Heart left ventricle (tissue), 16 donors: Measurements from ENCODE around the gene MS4A10. TPM values are rescaled to one million over a fixed set of nuclear protein-coding genes. Genes with fewer than 3 reads are reported as not detected.
"Not testable (repeated sequence)": the region's sequence is repeated elsewhere in the genome, so short reads cannot be mapped to it uniquely, and the experiment has no call there.

Experiments
- ATAC-seq, 4 donors: fragments of 200-7000 bp; cut with Tn5 transposase; one replicate each; pipeline ENCODE4 v1.9.1; 2020 to 2022; ENCODE audit warnings: moderate library complexity in 4 of 4, mild to moderate bottlenecking in 3 of 4, moderate number of reproducible peaks in 1 of 4
- DNase-seq, 5 donors: peaks; one replicate each; pipeline ENCODE4 v3.0.0-alpha.2; 2020
- H3K27ac ChIP-seq, 12 donors: fragments of 200-600 bp; sonication (generic) in 4 of 12; one replicate each; pipeline versions ENCODE4 v1.5.0 to v1.8.0; 2016 to 2022; ENCODE audit warnings: mild to moderate bottlenecking in 2 of 12
- H3K27me3 ChIP-seq, 9 donors: fragments of 200-600 bp; sonication (generic) in 2 of 9; one replicate each; pipeline versions ENCODE4 v1.5.1 to v1.8.0; 2016 to 2022; ENCODE audit warnings: mild to moderate bottlenecking in 3 of 9
- H3K36me3 ChIP-seq, 9 donors: fragments of 200-600 bp; sonication (generic) in 2 of 9; one replicate each; pipeline versions ENCODE4 v1.5.0 to v1.8.0; 2018 to 2022; ENCODE audit warnings: mild to moderate bottlenecking in 2 of 9
- H3K4me1 ChIP-seq, 12 donors: fragments of 200-600 bp; sonication (generic) in 4 of 12; one replicate each; pipeline versions ENCODE4 v1.5.0 to v1.8.0; 2016 to 2022; ENCODE audit warnings: mild to moderate bottlenecking in 3 of 12
- H3K4me3 ChIP-seq, 12 donors: fragments of 200-600 bp; sonication (generic) in 4 of 12; one replicate each; pipeline versions ENCODE4 v1.5.0 to v1.8.0; 2017 to 2022; ENCODE audit warnings: mild to moderate bottlenecking in 9 of 12, moderate library complexity in 4 of 12
- H3K9me3 ChIP-seq, 12 donors: fragments of 200-600 bp; sonication (generic) in 4 of 12; one replicate each; pipeline versions ENCODE4 v1.5.0 to v1.8.0; 2016 to 2022; ENCODE audit warnings: mild to moderate bottlenecking in 1 of 12
- CTCF ChIP-seq, 12 donors: fragments of 200-600 bp; sonication (generic) in 4 of 12; IDR thresholded peaks; one replicate each; pipeline versions ENCODE4 v1.5.0 to v1.8.0; 2018 to 2022; ENCODE audit warnings: antibody characterized with exemption in 12 of 12, mild to moderate bottlenecking in 5 of 12
- POLR2A ChIP-seq, 2 donors: fragments of 450-650 bp; IDR thresholded peaks; one replicate each; pipeline ENCODE4 v1.6.1; 2017; ENCODE audit warnings: antibody characterized with exemption in 2 of 2, mild to moderate bottlenecking in 2 of 2, moderate library complexity in 2 of 2
- WGBS, 4 donors: extraction: QIAGEN DNeasy Blood & Tissue Kit in 2 of 4; methylation state at CpG; one replicate each; pipeline versions ENCODE4 v1.1.5 to v1.1.7; 2013 to 2018; 5-methylcytosine and 5-hydroxymethylcytosine counted together
- intact Hi-C, 10 donors: fragments of 100-400 bp; cut with DNase I; formaldehyde crosslinking; loops; one replicate each; pipeline versions ENCODE4 v1.11.1 to v1.14.2; 2022
- polyA plus RNA-seq, 2 donors: library from polyadenylated mRNA; stranded (reverse); fragments of 200-250 nt; gene quantifications; one replicate each; pipeline ENCODE4 v1.2.3, GENCODE V29; 2013
- total RNA-seq, 9 donors: library from RNA; depleted of rRNA in 2 of 9; stranded (reverse); fragments of >200 nt in 2 of 9; fragmentation: NEBNext Ultra II Directional in 3 of 9; extraction: Animal tissue kit (Norgen Biotek cat#: 25700) in 3 of 9; gene quantifications; one replicate each; pipeline versions ENCODE4 v1.1.0 to v1.2.4, GENCODE V29; 2016 to 2023
- donor health status: ischemic (EF 13 %, LVEDD 7.1; RV severe dilation, severe dysfunction).
- donor health status: healthy with polysubstance abuse.
- donor health status: DM: no; HTN: yes; CAD: no.
- donor health status: DM: no; HTN: no; CAD: no.
- donor health status: ischemic (EF 25% LVEDD 6.9; RV normal size, moderate dysfunction).
- donor health status: ischemic (EF 25% LVEDD 5.7; RV mildly dilated, moderate dysfunction).
- donor health status: healthy.
- donor health status: DM: yes; HTN: yes; CAD: no.
- donor health status: ischemic (EF 35%, LVEDD 5.7; RV mildly dilated, moderate dysfunction).
- donor health status: nonischemic (EF 11% LVEDD 7.7; RV severe dilation, severe dysfunction).
- donor health status: DM: yes; HTN: yes; CAD: no.
- donor health status: PGD.
- donor health status: ischemic (EF 29% LVEDD 5.4; RV normal size, mild dysfunction).
- donor health status: nonischemic (EF 23%, LVEDD 6.1; RV moderate dilation, normal function).

MS4A10 gene
- total and polyA plus RNA-seq, 11 donors: not detected

GRCh38 chr11:60818057-60818456 lies 32.9 kb downstream of the MS4A10 start:
- intact Hi-C loops: no loop called here
- H3K27ac ChIP-seq: no peak overlapping the region
- no peaks in the 10 kb centered on the region for H3K27me3 ChIP-seq
- no peak for DNase-seq
- TF ChIP-seq POLR2A (IDR thresholded peaks at IDR 0.05) (no peak), CTCF (IDR thresholded peaks at IDR 0.05) (no peak)
- no peak for ATAC-seq
- no peaks in the 10 kb centered on the region for H3K4me1 ChIP-seq
- no peaks in the 10 kb centered on the region for H3K36me3 ChIP-seq
- no peak overlapping the region for H3K4me3 ChIP-seq
- H3K9me3 ChIP-seq: peaks cover 0 to 15% (median 11%) of the 10 kb centered on the region in 12 donors
- 73 to 82% (median 76%) methylated on average over 4 of the region's 4 CpGs for WGBS, 4 donors

DNA sequence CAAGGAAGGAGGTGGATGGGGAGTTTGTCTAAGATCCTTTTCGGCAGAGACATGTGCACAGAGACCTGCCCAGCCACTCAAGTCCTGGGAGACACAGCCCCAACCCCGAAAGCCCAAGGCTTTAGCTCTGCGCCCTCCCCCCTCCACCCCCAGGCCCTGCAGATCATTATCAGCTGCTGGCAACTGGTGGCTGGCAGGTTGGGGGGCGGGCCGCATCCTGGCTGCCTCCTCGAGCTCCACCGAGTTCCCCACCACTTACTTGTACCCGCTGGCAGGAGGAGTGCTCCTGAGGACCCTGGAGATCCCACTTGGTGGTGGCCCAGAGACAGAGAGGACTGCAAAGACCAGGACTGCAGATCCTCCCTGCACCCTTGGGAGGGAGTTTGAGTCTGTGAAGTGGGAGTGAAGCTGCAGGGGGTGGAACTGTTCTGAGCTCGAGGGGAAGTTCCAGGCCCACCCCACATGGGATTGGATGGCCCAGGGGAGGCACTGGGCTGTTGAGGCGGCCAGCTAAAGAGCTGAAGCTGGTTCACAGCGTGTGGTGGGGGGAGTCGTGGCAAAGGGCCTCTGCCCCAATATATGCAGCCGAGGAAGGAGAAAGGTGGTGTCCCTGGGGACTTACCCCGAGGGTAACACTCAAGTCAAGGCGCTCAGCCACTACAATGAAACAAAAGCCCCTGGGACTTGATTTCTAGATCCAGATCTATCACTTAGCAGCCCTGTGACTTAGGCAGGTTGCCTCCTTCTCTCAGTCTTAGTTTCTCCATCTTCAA lies 36.9 kb downstream of the MS4A10 start:
- intact Hi-C loops: no loop called here
- 65 to 75% (median 70%) methylated on average over 8 to 15 of the region's 15 CpGs for WGBS, 4 donors
- TF ChIP-seq POLR2A (IDR thresholded peaks at IDR 0.05): no peak
- no peak for TF ChIP-seq CTCF (IDR thresholded peaks at IDR 0.05)

DNA sequence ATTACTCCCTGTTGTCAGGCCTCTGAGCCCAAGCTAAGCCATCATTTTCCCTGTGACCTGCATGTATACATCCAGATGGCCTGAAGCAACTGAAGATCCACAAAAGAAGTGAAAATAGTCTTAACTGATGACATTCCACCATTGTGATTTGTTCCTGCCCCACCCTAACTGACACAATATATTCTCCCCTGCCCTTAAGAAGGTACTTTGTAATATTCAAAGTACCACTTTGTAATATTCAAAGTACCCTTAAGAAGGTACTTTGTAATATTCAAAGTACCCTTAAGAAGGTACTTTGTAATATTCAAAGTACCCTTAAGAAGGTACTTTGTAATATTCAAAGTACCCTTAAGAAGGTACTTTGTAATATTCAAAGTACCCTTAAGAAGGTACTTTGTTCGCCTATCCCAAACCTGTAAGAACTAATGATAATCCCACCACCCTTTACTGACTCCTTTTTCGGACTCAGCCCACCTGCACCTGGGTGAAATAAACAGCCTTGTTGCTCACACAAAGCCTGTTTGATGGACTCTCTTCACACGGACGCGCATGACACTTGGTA lies 38.7 kb downstream of the MS4A10 start:
- H3K4me3 ChIP-seq, H3K4me1 ChIP-seq, H3K36me3 ChIP-seq, intact Hi-C loops, H3K27me3 ChIP-seq, H3K9me3 ChIP-seq, DNase-seq, H3K27ac ChIP-seq, ATAC-seq: not testable (repeated sequence)
- WGBS, 4 donors: 90 to 99% (median 94%) methylated on average over 5 of the region's 5 CpGs

More for the DNA sequence above, 36.9 kb downstream of the MS4A10 start:
- Histone ChIP-seq H3K27ac (no peak overlapping the region), H3K27me3 (no peaks in the 10 kb centered on the region), H3K4me1 (peaks cover 0 to 3% (median 0%) of the 10 kb centered on the region in 12 donors), H3K9me3 (peaks cover 0 to 7% (median 3%) of the 10 kb centered on the region in 12 donors), H3K4me3 (no peak overlapping the region), H3K36me3 (no peaks in the 10 kb centered on the region)
- DNase-seq: no peak
- ATAC-seq: no peak

- 84 to 90% (median 88%) methylated on average over 5 of the region's 5 CpGs for WGBS, 4 donors
- DNase-seq: no peak
- no peaks in the 10 kb centered on the region for H3K36me3 ChIP-seq
Measured at GRCh38 chr11:60825118-60825517, 40.0 kb downstream of the MS4A10 start.

More at GRCh38 chr11:60825118-60825517, 40.0 kb downstream of the MS4A10 start:
- no peaks in the 10 kb centered on the region for H3K27me3 ChIP-seq
- peaks cover 0 to 3% (median 0%) of the 10 kb centered on the region in 12 donors for H3K4me1 ChIP-seq
- H3K4me3 ChIP-seq: no peak overlapping the region
- intact Hi-C loops: loop anchor here in 1 of 10 donors (5.0 kb wide), 1 partner anchor 38 kb away; the partner anchor contains the start of gene MS4A10
- H3K9me3 ChIP-seq: no peaks in the 10 kb centered on the region
- TF ChIP-seq CTCF (IDR thresholded peaks at IDR 0.05) (no peak), POLR2A (IDR thresholded peaks at IDR 0.05) (no peak)
- no peak overlapping the region for H3K27ac ChIP-seq
- no peak for ATAC-seq
